GM12878 (cell line): ENCODE data around the gene DNAJA1. TPM values are rescaled to one million over a fixed set of nuclear protein-coding genes. Genes with fewer than 3 reads are reported as not detected.

Experiments
- GATAD2B ChIP-seq: fragments of 450-650 bp; conservative IDR thresholded peaks from 2 replicates; pipeline ENCODE4 v1.6.1; 2017; ENCODE audit warnings: low read depth, mild to moderate bottlenecking, moderate library complexity
- IKZF2 ChIP-seq, 2 experiments: fragments of 450-650 bp; IDR thresholded peaks; 2 replicates each; pipeline ENCODE4 v1.6.1; 2017; ENCODE audit warnings: mild to moderate bottlenecking in 2 of 2, moderate library complexity in 2 of 2
- MXI1 ChIP-seq: fragments of 150-350 bp; IDR thresholded peaks from 2 replicates; pipeline ENCODE4 v1.6.1; 2011; ENCODE audit warnings: low read depth, mild to moderate bottlenecking, inconsistent platforms, low read length, improper control_type of control experiment
- MYB ChIP-seq: fragments of 150-350 bp; IDR thresholded peaks from 2 replicates; pipeline ENCODE4 v1.6.1; 2014; ENCODE audit warnings: mild to moderate bottlenecking, low read depth, low read length, borderline replicate concordance
- NFIC ChIP-seq: IDR thresholded peaks from 2 replicates; pipeline ENCODE4 v1.6.1; 2012; ENCODE audit warnings: low read depth, mild to moderate bottlenecking, inconsistent platforms, low read length, moderate library complexity
- NFXL1 ChIP-seq: fragments of 450-650 bp; IDR thresholded peaks from 2 replicates; pipeline ENCODE4 v1.6.1; 2017; ENCODE audit warnings: antibody characterized with exemption, mild to moderate bottlenecking, borderline replicate concordance
- NR2C2 ChIP-seq: IDR thresholded peaks from 2 replicates; pipeline ENCODE4 v1.6.1; 2011; ENCODE audit warnings: borderline replicate concordance, low read depth; ENCODE audit not compliant: control insufficient read depth, insufficient read length
- SIN3A ChIP-seq: IDR thresholded peaks from 2 replicates; pipeline ENCODE4 v1.6.1; 2012; ENCODE audit warnings: low read depth, low read length, improper control_type of control experiment
- SREBF2 ChIP-seq: IDR thresholded peaks from 2 replicates; pipeline ENCODE4 v1.6.1; 2012; ENCODE audit warnings: mild to moderate bottlenecking, low read length
- SRF ChIP-seq, 2 experiments: IDR thresholded peaks; 2 replicates each; pipeline ENCODE4 v1.6.1; 2011; ENCODE audit warnings: low read depth in 2 of 2, low read length in 2 of 2, mild to moderate bottlenecking in 1 of 2, moderate library complexity in 1 of 2
- SUPT20H ChIP-seq: IDR thresholded peaks from 2 replicates; pipeline ENCODE4 v1.6.1; 2011; ENCODE audit warnings: low read depth, mild to moderate bottlenecking, low read length, moderate library complexity, borderline replicate concordance; ENCODE audit not compliant: control insufficient read depth
- ZNF207 ChIP-seq: fragments of 450-650 bp; IDR thresholded peaks from 2 replicates; pipeline ENCODE4 v1.6.1; 2014; ENCODE audit warnings: antibody characterized with exemption, mild to moderate bottlenecking, borderline replicate concordance
- ZZZ3 ChIP-seq: IDR thresholded peaks from 2 replicates; pipeline ENCODE4 v1.6.1; 2011; ENCODE audit warnings: low read depth; ENCODE audit not compliant: control insufficient read depth, insufficient read length
- polyA plus RNA-seq, 11 experiments: library from polyadenylated mRNA; depleted of rRNA in 4 of 11; unstranded in 6 of 11; stranded (reverse) in 5 of 11; fragments of >200 nt; fragmentation: Nextera tagmentation in 4 of 11; fragmentation: Illumina TruSeq in 1 of 11; extraction: Ambion mirVana in 4 of 11; extraction: Trizol in 1 of 11; gene quantifications; 1 replicate in 1 of 11; 2 replicates in 10 of 11; pipeline versions ENCODE4 v1.2.1 to v1.2.3, GENCODE V29; 2011 to 2016; ENCODE audit warnings: inconsistent platforms in 2 of 11, missing spikeins in 2 of 11, low read depth in 1 of 11
- total RNA-seq, 4 experiments: library from RNA; depleted of rRNA in 3 of 4; stranded (reverse); fragments of >200 nt in 3 of 4; fragmentation: Illumina TruSeq in 1 of 4; extraction: Trizol in 1 of 4; gene quantifications; 2 replicates each; pipeline versions ENCODE4 v1.2.1 to v1.2.3, GENCODE V29; 2013 to 2021
- TF ChIP-seq, protein P1 (sequence below): fragments of 150-350 bp; IDR thresholded peaks from 2 replicates; pipeline ENCODE4 v1.6.1; 2014; ENCODE audit warnings: mild to moderate bottlenecking, low read depth, low read length
- TF ChIP-seq, protein P2 (sequence below): fragments of 450-650 bp; IDR thresholded peaks from 2 replicates; pipeline ENCODE4 v1.6.1; 2017; ENCODE audit warnings: borderline replicate concordance
- TF ChIP-seq, protein P3 (sequence below): IDR thresholded peaks from 2 replicates; pipeline ENCODE4 v1.6.1; 2012; ENCODE audit warnings: low read depth, low read length, improper control_type of control experiment
- TF ChIP-seq, protein P4 (sequence below): fragments of 450-650 bp; IDR thresholded peaks from 2 replicates; pipeline ENCODE4 v1.6.1; 2017; ENCODE audit warnings: mild to moderate bottlenecking, moderate library complexity
- TF ChIP-seq, protein P5 (sequence below): fragments of 450-650 bp; formaldehyde crosslinking; IDR thresholded peaks from 2 replicates; pipeline ENCODE4 v1.4.0; 2022; ENCODE audit warnings: mild to moderate bottlenecking, moderate library complexity

The DNAJA1 gene
- total and polyA plus RNA-seq, 10 of the 15 experiments (the other 5 are each of a cell fraction or from before 2014, with no cell fraction given) = 69.7 to 206 (median 146) TPM

DNA sequence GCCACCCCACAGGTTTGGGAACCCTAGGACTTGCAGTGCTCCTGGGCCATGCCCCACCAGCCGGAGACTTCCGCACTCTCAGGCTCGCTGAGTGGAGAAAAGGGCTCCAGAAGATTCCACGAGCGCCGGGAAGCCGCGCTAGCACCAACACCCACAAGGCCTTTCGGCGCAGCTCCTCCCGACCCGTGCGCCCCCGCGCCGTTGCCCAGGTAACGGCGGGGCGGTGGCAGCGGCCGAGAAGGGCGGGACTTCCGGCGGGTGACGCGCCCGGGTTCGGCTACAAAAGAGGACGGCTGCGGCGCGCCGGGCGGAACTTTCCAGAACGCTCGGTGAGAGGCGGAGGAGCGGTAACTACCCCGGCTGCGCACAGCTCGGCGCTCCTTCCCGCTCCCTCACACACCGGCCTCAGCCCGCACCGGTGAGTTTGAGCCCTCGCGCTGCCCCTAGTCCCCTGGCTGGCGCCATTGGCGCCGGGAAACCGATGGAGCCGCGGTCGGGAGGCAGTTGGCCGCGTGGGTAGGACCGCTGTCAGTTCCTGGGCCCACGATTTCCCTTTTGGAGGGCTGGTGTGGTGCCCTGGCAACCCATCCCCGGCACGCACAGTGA lies at the start of gene DNAJA1 (continued):
- TF ChIP-seq, protein P1, sequence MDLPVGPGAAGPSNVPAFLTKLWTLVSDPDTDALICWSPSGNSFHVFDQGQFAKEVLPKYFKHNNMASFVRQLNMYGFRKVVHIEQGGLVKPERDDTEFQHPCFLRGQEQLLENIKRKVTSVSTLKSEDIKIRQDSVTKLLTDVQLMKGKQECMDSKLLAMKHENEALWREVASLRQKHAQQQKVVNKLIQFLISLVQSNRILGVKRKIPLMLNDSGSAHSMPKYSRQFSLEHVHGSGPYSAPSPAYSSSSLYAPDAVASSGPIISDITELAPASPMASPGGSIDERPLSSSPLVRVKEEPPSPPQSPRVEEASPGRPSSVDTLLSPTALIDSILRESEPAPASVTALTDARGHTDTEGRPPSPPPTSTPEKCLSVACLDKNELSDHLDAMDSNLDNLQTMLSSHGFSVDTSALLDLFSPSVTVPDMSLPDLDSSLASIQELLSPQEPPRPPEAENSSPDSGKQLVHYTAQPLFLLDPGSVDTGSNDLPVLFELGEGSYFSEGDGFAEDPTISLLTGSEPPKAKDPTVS = peak; percentile 96
- TF ChIP-seq, protein P2, sequence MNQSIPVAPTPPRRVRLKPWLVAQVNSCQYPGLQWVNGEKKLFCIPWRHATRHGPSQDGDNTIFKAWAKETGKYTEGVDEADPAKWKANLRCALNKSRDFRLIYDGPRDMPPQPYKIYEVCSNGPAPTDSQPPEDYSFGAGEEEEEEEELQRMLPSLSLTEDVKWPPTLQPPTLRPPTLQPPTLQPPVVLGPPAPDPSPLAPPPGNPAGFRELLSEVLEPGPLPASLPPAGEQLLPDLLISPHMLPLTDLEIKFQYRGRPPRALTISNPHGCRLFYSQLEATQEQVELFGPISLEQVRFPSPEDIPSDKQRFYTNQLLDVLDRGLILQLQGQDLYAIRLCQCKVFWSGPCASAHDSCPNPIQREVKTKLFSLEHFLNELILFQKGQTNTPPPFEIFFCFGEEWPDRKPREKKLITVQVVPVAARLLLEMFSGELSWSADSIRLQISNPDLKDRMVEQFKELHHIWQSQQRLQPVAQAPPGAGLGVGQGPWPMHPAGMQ = no peak
- TF ChIP-seq, protein P3, sequence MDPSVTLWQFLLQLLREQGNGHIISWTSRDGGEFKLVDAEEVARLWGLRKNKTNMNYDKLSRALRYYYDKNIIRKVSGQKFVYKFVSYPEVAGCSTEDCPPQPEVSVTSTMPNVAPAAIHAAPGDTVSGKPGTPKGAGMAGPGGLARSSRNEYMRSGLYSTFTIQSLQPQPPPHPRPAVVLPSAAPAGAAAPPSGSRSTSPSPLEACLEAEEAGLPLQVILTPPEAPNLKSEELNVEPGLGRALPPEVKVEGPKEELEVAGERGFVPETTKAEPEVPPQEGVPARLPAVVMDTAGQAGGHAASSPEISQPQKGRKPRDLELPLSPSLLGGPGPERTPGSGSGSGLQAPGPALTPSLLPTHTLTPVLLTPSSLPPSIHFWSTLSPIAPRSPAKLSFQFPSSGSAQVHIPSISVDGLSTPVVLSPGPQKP = peak; percentile 82
- peak; percentile 95; the same call in 1 of the 2 replicates for TF ChIP-seq ZNF207
- no peak for TF ChIP-seq NFXL1
- TF ChIP-seq SREBF2 = no peak
- TF ChIP-seq NFIC = no peak
- peak; percentile 68 to 73; a peak in 3 of 4 replicates for TF ChIP-seq IKZF2 (IDR thresholded peaks at IDR 0.05)
- TF ChIP-seq, protein P4, sequence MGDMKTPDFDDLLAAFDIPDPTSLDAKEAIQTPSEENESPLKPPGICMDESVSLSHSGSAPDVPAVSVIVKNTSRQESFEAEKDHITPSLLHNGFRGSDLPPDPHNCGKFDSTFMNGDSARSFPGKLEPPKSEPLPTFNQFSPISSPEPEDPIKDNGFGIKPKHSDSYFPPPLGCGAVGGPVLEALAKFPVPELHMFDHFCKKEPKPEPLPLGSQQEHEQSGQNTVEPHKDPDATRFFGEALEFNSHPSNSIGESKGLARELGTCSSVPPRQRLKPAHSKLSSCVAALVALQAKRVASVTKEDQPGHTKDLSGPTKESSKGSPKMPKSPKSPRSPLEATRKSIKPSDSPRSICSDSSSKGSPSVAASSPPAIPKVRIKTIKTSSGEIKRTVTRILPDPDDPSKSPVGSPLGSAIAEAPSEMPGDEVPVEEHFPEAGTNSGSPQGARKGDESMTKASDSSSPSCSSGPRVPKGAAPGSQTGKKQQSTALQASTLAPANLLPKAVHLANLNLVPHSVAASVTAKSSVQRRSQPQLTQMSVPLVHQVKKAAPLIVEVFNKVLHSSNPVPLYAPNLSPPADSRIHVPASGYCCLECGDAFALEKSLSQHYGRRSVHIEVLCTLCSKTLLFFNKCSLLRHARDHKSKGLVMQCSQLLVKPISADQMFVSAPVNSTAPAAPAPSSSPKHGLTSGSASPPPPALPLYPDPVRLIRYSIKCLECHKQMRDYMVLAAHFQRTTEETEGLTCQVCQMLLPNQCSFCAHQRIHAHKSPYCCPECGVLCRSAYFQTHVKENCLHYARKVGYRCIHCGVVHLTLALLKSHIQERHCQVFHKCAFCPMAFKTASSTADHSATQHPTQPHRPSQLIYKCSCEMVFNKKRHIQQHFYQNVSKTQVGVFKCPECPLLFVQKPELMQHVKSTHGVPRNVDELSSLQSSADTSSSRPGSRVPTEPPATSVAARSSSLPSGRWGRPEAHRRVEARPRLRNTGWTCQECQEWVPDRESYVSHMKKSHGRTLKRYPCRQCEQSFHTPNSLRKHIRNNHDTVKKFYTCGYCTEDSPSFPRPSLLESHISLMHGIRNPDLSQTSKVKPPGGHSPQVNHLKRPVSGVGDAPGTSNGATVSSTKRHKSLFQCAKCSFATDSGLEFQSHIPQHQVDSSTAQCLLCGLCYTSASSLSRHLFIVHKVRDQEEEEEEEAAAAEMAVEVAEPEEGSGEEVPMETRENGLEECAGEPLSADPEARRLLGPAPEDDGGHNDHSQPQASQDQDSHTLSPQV = no peak
- TF ChIP-seq MYB = no peak
- TF ChIP-seq ZZZ3 = no peak
- TF ChIP-seq NR2C2 = no peak
- TF ChIP-seq, protein P5, sequence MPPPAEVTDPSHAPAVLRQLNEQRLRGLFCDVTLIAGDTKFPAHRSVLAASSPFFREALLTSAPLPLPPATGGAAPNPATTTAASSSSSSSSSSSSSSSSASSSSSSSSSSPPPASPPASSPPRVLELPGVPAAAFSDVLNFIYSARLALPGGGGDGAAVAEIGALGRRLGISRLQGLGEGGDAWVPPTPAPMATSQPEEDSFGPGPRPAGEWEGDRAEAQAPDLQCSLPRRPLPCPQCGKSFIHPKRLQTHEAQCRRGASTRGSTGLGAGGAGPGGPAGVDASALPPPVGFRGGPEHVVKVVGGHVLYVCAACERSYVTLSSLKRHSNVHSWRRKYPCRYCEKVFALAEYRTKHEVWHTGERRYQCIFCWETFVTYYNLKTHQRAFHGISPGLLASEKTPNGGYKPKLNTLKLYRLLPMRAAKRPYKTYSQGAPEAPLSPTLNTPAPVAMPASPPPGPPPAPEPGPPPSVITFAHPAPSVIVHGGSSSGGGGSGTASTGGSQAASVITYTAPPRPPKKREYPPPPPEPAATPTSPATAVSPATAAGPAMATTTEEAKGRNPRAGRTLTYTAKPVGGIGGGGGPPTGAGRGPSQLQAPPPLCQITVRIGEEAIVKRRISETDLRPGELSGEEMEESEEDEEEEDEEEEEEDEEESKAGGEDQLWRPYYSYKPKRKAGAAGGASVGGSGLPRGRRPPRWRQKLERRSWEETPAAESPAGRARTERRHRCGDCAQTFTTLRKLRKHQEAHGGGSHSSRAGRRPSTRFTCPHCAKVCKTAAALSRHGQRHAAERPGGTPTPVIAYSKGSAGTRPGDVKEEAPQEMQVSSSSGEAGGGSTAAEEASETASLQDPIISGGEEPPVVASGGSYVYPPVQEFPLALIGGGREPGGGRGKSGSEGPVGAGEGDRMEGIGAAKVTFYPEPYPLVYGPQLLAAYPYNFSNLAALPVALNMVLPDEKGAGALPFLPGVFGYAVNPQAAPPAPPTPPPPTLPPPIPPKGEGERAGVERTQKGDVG = peak; percentile 31; the same call in 1 of the 2 replicates
- peak; percentile 84 for TF ChIP-seq SIN3A
- TF ChIP-seq SRF (IDR thresholded peaks at IDR 0.05; ENCODE audit: low read depth in 2 of 2, low read length in 2 of 2) = peak; percentile 39 to 61; a peak in 2 of 4 replicates
- TF ChIP-seq MXI1 = peak; percentile 93
- peak; percentile 76 for TF ChIP-seq GATAD2B
- TF ChIP-seq SUPT20H = no peak
